Colon (tissue), 2 donors: ENCODE data around the gene CCDC97.
"Not testable (repeated sequence)": the region's sequence is repeated elsewhere in the genome, so short reads cannot be mapped to it uniquely, and the experiment has no call there.

Source experiments
- FAIRE-seq: peaks from 2 replicates; lab custom pipeline; 2012; peaks lifted over from hg19 to GRCh38; lab: Jason Lieb, UNC
- donor health status: control.
- donor health status: control.

Gene CCDC97

DNA sequence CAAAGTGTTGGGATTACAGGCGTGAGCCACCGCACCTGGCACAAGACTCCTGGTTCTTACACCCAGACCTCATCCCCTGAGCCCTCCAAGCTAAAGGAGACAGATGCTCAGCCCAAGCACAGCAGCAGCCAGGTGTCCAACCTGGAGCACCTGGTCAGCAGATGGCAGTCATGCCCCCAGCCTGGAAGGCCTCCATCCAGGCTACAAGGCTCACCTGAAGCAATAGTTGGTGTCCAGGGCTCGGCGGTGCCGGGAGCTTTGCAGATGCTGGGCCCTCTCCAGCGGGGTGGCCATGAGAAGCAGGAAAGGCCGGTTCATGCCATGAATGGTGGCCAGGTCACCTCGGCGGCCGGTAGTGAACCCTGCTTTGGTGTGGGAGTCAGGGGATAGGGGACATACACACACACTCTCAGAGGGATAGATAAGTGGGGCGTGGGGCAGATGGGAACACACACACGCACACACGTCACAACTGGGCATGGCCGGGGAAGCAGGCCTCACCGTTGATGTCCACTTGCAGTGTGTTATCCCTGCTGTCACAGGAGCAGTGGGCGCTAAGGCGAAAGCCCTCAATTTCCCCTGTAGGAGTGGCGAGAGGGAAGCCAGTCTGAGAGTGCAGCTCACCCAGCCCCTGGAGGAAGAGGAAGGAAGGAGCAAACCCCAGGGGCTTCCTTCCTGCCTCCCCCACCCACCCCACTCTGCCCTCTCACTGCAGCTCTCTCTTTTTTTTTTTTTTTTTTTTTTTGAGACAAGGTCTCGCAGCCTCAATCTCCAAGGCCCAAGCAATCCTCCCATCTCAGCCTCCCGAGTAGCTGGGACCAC lies 31.9 kb downstream of the CCDC97 start:
- FAIRE-seq, result no peak

DNA sequence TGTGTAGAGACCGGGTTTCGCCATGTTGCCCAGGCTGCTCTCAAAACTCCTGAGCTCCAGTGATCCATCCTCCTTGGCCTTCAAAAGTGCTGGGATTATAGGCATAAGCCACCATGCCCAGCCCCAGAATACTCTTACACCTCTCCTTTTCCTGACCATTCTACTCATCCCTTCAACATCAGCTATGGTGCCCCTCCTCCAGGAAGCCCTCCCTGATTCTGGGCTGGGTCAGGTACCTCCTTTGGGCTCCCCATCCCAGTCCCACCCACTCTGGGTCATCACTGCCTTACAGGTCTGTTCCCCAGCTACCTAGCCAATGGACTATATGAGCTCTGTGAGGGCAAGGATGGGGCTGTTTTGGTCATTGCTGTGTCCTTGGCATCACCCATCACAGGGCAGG lies 34.2 kb downstream of the CCDC97 start:
- FAIRE-seq, result no peak

DNA sequence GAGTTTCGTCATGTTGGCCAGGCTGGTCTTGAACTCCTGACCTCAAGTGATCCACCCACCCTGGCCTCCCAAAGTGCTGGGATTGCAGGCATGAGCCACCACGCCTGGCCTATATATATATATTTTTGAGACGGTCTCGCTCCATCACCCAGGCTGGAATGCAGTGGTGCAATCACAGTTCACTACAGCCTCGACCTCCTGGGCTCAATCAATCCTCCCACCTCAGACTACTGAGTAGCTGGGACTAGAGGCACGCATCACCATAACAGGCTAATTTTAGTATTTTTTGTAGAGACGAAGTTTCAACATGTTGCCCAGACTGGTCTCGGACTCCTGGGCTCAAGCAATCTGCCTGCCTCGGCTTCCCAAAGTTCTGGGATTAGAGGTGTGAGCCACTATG lies 36.9 kb downstream of the CCDC97 start:
- not testable (repeated sequence) for FAIRE-seq

DNA sequence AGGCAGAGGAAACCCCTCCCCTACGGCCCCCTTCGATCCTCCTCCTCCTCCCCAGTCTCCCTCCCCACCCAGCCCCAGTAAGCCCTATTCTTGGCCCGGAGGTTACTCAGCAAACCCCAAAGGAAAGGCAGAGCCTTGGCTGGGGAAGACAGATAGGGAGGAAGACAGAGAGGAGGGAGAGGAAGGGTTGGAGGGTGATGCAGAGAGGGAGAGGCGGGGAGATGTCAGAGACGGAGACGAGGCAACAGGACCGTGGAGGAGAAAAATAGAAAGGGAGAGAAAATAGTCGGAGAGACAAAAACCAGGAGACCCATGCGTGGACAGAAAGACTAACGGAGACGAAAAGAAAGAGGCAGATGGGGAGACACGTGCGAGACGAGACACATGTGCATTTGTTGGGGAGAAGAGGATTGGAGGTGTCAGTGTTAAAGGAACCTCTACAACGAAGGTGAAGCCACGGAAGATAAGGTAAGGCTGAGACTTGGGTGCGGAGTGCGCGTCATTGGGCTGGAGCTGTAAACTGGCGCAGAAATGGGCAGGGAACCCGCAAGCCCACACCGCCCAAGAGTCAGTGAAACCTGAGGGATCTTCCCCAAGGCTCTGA lies 40.9 kb downstream of the CCDC97 start:
- FAIRE-seq, result no peak

DNA sequence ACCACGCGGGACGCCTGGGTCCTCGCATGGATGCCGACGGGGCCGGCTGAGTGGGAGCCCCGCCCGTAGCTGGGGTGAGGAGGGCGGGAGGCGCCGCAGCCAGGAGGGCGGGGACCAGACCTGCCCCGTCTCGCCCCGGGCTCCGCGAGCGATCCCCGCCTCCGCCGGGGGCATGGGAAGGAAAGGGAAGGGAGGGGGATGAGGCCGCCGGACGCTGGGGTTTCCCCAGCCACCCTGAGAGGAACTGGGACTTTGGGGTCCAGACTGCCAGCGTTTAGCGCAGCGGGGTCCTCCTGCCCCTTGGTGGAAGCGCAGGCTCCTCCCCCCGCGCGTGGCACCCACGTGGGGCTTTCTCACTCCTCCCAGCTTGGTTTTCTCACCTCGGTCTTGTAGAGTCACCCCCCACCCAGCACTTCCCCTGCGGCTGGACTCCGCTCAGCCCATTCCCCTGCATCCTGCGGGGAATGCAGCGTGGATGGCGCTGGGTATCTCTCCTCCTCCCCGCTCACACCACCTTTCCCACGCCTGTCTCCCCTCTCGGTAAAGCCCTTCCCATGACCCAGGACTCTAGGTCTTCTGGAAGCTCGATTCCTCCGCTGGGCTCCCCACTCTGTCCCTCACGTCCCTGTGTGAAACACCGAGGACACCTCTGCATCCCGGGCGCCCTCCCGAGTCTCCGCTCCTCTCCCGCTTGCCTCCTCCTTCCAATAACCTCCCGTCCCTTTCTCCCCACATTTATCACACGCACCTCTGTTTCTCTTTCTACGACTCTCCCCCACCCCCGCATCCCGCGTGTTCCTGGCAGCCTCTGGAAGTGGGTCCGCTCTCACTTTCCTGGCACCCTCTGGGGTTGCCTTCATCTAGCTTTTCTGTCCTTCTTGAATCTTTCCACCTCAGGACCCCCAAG lies 41.6 kb downstream of the CCDC97 start:
- FAIRE-seq, result no peak

DNA sequence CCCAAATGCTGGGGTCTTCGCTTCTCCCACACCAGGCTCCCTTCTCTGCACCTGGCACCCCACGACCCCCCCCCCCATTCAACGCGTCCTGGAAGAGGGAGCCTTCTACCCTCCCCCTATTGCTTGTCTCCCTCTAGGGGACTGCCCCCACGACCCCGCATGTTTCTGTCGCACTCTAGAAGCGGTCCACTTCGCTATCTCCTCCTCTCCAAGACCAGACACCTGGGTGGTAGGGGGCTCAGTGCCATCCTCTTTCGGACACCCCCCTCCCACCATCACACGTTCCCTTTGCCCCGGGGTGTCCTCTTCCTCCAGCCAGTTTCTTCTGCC lies 42.3 kb downstream of the CCDC97 start:
- FAIRE-seq, result no peak

DNA sequence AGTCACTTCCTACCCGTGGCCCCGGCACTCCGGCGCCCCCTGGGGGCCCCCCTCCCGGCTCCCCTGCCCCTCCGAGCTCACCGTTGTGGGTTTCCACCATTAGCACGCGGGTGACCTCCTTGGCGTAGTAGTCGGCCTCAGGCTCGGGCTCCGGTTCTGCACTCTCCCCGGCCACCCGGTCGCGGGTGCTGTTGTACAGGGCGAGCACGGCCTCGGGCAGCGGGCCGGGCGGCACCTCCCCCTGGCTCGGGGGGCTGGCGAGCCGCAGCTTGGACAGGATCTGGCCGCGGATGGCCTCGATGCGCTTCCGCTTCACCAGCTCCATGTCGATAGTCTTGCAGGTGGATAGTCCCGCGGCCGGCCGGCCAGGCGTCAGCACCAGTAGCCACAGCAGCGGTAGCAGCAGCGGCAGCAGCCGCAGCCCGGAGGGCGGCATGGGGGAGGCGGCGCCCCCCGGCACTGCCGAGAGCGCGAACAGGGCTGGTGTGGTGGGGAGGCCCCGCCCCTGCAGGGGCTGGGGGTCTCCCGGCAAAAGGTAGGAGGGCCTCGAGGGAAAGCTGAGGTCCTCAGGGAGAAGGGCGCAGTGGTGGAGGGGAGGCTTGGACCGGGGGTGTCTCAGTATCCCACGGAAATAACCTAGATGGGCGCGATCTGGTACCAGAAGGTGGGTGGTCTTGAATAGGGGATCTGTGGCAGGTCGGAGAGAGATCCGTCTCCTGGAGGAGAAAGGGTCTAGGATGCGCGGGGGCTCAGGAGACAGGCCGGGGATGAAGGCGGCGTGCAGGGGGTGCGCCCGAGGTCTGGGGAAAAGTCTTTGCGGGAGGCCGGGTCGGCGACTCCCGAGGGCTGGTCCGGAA lies 42.9 kb downstream of the CCDC97 start:
- FAIRE-seq, result no peak

DNA sequence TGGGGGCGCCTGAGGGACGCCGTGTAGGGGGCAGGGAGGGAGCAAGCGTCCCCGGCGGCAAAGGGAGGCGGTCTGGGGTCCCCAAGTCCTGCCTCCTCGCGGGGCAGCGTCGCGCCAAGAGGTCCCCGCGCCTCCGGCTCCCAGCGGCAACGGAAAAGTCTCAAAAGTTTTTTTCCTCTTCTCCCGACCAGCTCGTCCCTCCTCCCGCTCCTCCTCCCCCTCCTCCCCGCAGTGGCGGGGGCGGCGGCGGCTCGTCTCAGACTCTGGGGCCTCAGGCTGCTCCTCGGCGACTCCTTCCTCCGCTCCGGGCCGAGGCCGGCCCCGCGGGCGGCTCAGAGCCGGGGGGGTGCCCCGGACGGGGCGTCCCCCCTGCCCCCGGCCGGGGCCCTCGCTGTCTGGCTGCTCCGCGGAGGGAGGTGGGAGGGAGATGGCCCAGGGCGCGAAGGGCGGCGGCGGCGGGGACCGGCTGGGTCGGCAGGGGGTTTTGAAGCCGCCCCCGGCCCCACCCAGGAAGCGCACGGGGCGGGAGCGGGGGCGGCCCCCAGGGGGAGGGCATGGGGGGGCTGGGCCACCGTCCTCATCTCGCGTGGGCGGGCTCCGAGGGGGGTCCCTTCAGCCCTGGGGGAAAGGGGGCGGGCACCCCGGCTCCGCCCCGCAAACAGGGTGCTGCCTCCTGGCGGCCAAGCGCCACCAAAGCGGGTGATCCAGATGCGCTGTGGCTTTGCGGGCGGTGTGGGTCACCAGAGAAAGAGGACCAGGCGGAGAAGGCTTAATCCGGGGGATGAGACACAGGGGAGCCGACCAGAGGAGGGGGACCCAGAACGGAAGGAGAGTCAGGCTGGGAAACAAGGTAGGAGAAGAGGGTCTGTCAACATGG lies 43.7 kb downstream of the CCDC97 start, which contains the start of gene TGFB1:
TGFB1 (minus strand) TSS at position 457 of the 877 bp plus-strand sequence. CDS start 878 bp downstream, outside the sequence.
- no peak for FAIRE-seq

DNA sequence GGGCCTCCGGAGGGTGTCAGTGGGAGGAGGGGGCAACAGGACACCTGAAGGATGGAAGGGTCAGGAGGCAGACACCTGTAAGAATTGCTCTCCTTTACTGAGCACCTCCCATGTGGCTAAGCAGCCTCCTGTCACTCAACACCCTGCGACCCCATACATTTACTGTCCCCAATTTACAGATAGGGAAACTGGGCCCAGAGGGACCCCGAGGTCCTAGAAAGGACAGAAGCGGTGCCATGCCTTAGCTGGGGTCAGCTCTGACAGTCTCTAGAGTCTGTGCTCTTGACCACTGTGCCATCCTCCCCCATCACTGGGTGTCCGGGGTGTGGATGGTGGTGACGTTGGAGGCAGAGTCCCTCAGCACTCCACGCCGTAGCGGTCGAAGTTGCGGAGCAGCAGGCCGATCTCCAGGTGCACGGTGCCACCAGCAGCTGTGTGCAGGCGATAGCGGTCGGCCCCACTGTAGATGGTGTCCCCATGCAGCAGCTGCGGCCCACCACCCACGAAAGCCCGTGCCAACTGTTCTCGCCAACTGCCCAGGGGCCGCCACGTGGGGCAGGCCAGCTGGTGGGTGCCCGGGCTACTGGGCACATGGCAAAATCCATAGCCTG lies 44.5 kb downstream of the CCDC97 start:
- FAIRE-seq, result no peak

DNA sequence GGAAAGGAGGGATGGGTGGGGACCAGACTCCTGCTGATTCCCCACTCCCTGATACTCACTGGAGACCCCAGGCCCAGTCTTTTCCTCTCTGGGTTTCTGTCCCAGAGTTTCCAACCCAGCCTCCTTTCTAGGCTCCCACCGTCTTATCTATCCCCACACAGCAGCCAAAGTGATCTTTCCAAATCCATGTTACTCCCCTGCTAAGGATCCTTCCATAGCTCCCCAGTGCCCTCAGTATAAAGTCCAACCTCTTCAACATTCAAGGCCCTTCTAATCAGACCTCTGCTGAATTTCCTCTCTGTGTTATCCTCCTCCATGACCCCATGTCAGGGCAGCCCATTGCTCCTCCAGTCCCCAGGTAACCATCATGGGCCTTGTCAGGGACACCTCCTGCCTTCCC lies 45.1 kb downstream of the CCDC97 start:
- no peak for FAIRE-seq

DNA sequence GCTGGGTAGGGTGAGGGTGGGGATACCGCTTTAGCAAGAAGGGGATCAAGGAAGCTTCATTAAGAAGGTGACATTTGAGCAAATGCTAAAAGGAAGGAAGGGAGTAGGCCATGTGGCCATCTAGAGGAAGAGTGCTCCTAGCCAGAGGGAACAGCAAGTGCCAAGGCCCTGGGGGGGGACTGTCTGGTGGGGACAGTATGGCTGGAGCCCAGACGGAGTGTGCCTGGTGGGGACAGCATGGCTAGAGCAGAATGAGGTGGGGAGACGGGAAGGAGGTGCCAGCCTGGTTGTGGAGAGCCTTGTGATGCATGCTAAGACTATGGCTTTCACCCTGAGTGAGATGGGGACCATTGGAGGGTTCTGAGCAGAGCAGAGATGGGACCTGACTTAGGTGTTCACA lies 45.8 kb downstream of the CCDC97 start:
- no peak for FAIRE-seq

DNA sequence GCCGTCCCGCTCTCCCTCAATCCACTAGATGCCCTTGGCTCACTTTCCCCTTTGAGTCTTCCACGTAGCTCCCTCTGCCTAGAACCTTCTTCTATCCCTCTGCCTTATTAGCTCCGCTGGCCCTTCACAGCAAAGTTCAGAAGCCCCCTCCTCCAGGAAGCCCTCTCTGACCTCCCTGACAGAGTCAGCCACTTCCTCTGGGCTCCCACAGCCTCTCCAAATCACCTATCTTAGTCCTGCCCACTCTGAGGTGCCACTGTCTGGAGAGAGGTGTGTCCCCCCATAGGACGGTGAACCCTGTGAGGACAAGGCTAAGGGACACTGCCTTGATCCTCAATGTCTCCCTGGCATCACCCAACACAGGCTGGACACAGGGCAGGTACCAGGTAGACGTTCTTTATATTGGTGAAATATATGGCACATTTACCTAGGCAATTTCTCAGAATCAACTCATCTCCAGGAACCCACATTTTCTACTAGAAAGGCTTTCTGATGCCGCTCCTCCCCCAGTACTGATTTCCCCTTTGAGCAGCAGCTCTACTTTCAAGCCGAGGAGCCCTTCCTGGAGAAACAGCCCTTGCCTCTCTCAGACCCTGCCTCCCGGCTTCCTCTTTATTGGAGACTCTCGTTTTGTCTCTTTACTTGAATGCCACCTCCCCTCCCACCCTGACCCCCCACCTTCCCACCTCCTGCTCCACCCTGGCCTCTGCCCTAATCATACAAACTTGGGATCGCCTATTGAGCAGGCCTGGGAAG lies 47.2 kb downstream of the CCDC97 start:
- FAIRE-seq, result no peak

DNA sequence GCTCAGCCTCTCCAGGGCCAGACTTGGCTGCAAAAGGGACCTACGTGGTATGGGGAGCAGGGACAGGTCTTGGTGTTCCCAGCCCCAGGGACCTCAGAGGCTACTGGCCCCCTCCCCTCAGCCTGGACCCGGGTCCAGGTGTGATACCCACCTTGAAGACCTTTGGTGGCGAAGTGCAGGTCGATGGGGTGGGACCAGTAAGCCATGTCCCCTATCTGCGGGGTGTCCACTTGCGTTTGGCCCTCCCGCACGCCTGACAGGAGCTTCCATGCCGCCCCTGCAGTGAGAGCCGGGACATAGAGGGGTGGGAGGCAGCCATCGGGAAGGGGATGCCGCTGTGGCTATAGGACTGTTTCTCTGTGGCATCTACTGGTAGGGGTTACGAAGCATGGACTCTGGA lies 47.8 kb downstream of the CCDC97 start:
- FAIRE-seq, result no peak

DNA sequence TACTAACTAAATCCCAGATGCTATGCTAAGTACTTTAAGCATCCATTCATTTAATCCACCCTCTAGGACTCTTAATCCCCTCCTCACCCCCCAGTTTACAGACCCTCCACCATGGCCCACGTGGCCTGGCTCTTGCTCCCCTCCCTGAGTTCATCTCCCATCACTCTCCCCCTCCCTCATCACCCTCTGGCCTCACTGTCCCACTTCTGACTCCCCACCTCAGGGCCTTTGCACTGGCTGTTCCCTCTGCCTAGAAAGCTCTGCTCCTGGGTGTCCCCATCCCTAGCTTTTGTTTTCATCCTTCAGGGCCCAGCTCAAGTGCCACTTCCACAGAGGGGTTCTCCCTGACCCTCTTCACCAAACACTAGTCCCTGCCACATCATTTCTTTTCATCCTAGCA lies 49.8 kb downstream of the CCDC97 start:
- FAIRE-seq, result no peak

DNA sequence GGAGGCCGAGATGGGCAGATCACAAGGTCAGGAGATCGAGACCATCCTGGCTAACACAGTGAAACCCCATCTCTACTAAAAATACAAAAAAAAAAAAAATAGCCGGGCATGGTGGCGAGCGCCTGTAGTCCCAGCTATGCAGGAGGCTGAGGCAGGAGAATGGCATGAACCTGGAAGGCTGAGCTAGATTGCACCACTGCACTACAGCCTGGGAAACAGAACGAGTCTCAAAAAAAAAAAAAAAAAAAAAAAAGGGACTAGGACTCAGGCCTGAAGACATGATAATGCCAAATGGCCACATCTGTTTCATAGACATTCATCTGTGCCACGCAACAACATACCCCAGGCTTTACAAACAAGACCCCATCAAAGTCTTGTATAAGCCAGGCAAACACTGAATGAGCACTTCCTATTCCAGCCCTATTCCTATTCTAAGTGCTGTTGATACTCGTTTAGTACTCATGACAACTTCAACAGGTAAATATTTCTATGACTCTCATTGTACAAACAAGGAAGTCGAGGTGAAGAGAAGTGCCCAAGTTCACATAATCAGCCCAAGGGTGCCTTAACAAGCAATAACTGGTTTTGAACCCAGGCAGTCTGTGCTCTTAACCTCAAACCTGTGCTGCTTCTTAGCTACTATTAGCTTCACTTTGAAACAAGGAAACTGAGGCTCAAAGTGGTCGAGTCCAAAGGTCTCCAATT lies 52.3 kb downstream of the CCDC97 start:
- no peak for FAIRE-seq

DNA sequence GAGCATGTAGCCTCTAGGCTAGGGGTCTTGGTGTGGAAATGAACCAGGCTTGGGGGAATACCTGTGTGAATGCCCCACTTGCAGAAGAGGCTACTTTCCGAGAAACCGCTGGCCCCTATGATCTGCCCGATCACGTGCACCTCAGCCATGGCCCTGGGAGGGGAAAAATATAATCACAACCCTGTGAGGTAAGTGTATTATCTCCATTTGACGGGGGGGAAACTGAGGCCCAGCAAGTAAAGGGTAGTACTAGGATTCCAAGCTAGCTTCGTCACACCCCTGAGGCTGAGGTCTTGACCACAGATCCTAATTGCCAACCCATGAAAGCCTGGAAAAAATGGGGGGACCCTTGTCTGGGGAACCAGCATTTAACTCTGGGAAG lies 53.4 kb downstream of the CCDC97 start:
- no peak for FAIRE-seq

DNA sequence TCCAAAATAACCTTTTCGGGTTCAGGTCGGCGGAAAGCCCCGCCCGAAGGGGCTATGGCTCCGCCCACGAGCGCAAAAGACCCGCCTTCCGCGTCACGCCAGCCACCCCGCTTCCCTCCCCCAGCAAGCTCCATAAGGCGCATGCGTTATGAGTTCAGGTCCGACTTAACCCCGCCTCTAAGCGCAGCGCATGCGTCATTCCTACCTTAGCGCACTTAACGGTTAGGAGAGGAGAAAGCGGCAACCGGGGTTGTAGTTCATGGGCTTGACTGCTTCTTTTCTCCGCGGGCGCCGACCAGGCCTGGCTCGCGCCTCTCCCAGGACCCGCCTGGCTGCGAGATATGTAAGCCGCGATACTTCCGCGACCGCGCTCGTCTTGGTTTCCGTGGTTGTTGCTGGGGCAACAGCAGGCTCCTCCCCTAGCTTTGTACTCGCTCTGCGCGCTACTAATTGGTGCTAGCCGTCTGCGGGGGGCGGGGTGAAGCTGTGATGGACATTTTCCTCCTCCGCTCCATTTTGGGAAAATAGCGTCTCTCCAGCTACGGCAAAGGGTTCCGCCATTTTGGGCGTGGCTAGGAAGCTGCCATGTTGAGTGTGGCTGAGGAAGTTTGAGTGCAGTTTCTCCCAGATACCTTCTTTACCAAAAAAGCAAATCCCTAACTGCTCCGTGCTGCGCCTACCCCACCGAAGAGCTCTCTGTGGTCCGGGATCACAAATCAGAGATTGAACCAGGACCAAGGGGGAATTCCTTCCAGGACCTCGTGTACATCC lies 54.0 kb downstream of the CCDC97 start, which contains the start of gene B9D2:
B9D2 (minus strand) TSS at position 397 of the 771 bp plus-strand sequence. CDS start 630 bp downstream, outside the sequence.
- no peak for FAIRE-seq
